ENCODE data around the gene FUT7. TPM values are rescaled to one million over a fixed set of nuclear protein-coding genes. Genes with fewer than 3 reads are reported as not detected.

FUT7 gene
- total and polyA plus RNA-seq, 9 of the 15 experiments (the other 6 are each of a cell fraction or from before 2014, with no cell fraction given) = not detected

GRCh38 chr9:137070201-137070905 lies 38.5 kb upstream of the FUT7 start, which contains the start of gene SAPCD2 (continued):
- TF ChIP-seq USF1 (CRISPR knock-in tag; IDR thresholded peaks at IDR 0.05) (no peak), CXXC5 (CRISPR knock-in tag; IDR thresholded peaks at IDR 0.05) (peak; percentile 64), ZNF395 (CRISPR knock-in tag; IDR thresholded peaks at IDR 0.05) (peak; percentile 83; the same call in 1 of the 2 replicates), E2F5 (CRISPR knock-in tag; IDR thresholded peaks at IDR 0.05) (no peak), CREB5 (CRISPR knock-in tag; IDR thresholded peaks at IDR 0.05) (no peak), TEAD4 (IDR thresholded peaks at IDR 0.05; ENCODE audit: low read length) (no peak), TEAD4 (CRISPR knock-in tag; IDR thresholded peaks at IDR 0.05; ENCODE audit: borderline replicate concordance) (no peak), NR2C1 (IDR thresholded peaks at IDR 0.05) (no peak), NR2C1 (tag; IDR thresholded peaks at IDR 0.05) (0 out of 2 replicates have a peak, but pooled peaks have one; percentile 23), EGR1 (conservative IDR thresholded peaks at IDR 0.05) (no peak), MNT (conservative IDR thresholded peaks at IDR 0.05) (peak; percentile 51 to 71; a peak in 2 of 4 replicates), STAT5A (IDR thresholded peaks at IDR 0.05; ENCODE audit: borderline replicate concordance, low read length) (no peak), ELF1 (tag; IDR thresholded peaks at IDR 0.05) (peak; percentile 42; the same call in 1 of the 2 replicates), MBD2 (IDR thresholded peaks at IDR 0.05; ENCODE audit: borderline replicate concordance, low read depth) (peak; percentile 50; the same call in 1 of the 2 replicates), CREB3L1 (IDR thresholded peaks at IDR 0.05; ENCODE audit: borderline replicate concordance, low read depth) (peak; percentile 56; the same call in 1 of the 2 replicates), YBX1 (IDR thresholded peaks at IDR 0.05) (no peak), NFATC3 (IDR thresholded peaks at IDR 0.05) (no peak), ATF7 (IDR thresholded peaks at IDR 0.05) (peak; percentile 53), CHD4 (IDR thresholded peaks at IDR 0.05; ENCODE audit: insufficient read depth, insufficient replicate concordance, low read depth, low read length, poor library complexity, severe bottlenecking) (no peak)
